GM06990 (cell line): ENCODE results near the gene CCDC7.
"Not testable (repeated sequence)": the region's sequence is repeated elsewhere in the genome, so short reads cannot be mapped to it uniquely, and the experiment has no call there.

Source experiments
- DNase-seq: peaks from one replicate; pipeline ENCODE4 v3.0.0-alpha.2; 2011; ENCODE audit not compliant: insufficient read length; ENCODE audit errors: extremely low read depth
- H3K27me3 ChIP-seq: replicated peaks from 2 replicates; pipeline ENCODE4 v1.6.0; 2011; ENCODE audit warnings: low read length; ENCODE audit not compliant: control insufficient read depth, insufficient read depth
- H3K36me3 ChIP-seq: 2 replicates; pipeline ENCODE4 v1.5.1; 2011; ENCODE audit warnings: low read length; ENCODE audit not compliant: control insufficient read depth, insufficient read depth
- H3K4me3 ChIP-seq: replicated peaks from 2 replicates; pipeline ENCODE4 v1.5.1; 2011; ENCODE audit warnings: low read depth, mild to moderate bottlenecking, control low read depth, low read length
- CTCF ChIP-seq: IDR thresholded peaks from 2 replicates; pipeline ENCODE4 v1.5.1; 2011; ENCODE audit warnings: low read length, control low read depth, mild to moderate bottlenecking, inconsistent platforms; ENCODE audit not compliant: insufficient read depth, poor library complexity, severe bottlenecking

The CCDC7 gene

GRCh38 chr10:32445740-32446535 is at the start of gene CCDC7:
CCDC7 (plus strand) TSS chr10:32446140; CDS start chr10:32451643, 5,503 bp downstream.
- no peaks in the 10 kb centered on the region for H3K36me3 ChIP-seq
- DNase-seq, result peak; percentile 94
- H3K27me3 ChIP-seq, result no peaks in the 10 kb centered on the region
- peak; percentile 35 for TF ChIP-seq CTCF
- H3K4me3 ChIP-seq, result peak within 1 kb of the TSS; percentile 96

GRCh38 chr10:32397163-32397562 is 48.8 kb upstream of the CCDC7 start:
- H3K27me3 ChIP-seq, H3K4me3 ChIP-seq, DNase-seq, H3K36me3 ChIP-seq: not testable (repeated sequence)

GRCh38 chr10:32399720-32400119 is 46.2 kb upstream of the CCDC7 start:
- not testable (repeated sequence) for H3K27me3 ChIP-seq

GRCh38 chr10:32400961-32401360 is 45.0 kb upstream of the CCDC7 start:
- Histone ChIP-seq H3K4me3 (no peak overlapping the region), H3K36me3 (no peaks in the 10 kb centered on the region), H3K27me3 (no peaks in the 10 kb centered on the region)
- DNase-seq, result no peak
- TF ChIP-seq CTCF, result no peak

More at GRCh38 chr10:32399720-32400119, 46.2 kb upstream of the CCDC7 start:
- not testable (repeated sequence) for DNase-seq, H3K4me3 ChIP-seq, H3K36me3 ChIP-seq

GRCh38 chr10:32402499-32402898 is 43.4 kb upstream of the CCDC7 start:
- Histone ChIP-seq H3K27me3 (no peaks in the 10 kb centered on the region), H3K4me3 (no peak overlapping the region), H3K36me3 (no peaks in the 10 kb centered on the region)
- DNase-seq, result no peak
- TF ChIP-seq CTCF, result no peak

GRCh38 chr10:32403091-32403490 is 42.8 kb upstream of the CCDC7 start:
- DNase-seq, result no peak
- TF ChIP-seq CTCF, result no peak
- no peaks in the 10 kb centered on the region for H3K27me3 ChIP-seq

More at GRCh38 chr10:32403091-32403490, 42.8 kb upstream of the CCDC7 start:
- H3K4me3 ChIP-seq, result no peak overlapping the region
- H3K36me3 ChIP-seq, result no peaks in the 10 kb centered on the region
